Esophagus muscularis mucosa (tissue), 3 donors: ENCODE data around the gene ABI3.

Source experiments
- POLR2A ChIP-seq: fragments of 450-650 bp; IDR thresholded peaks from one replicate; pipeline ENCODE4 v1.6.1; 2017; ENCODE audit warnings: antibody characterized with exemption, moderate library complexity, mild to moderate bottlenecking, low read depth
- POLR2AphosphoS5 ChIP-seq, 2 donors: sonication (generic); formaldehyde crosslinking; IDR thresholded peaks; one replicate each; pipeline ENCODE4 v1.6.1; 2017; ENCODE audit warnings: antibody characterized with exemption in 2 of 2
- TF ChIP-seq, protein P1 (sequence below), 3 experiments: fragments of 200-600 bp in 2 of 3; fragments of 450-650 bp in 1 of 3; sonication (generic) in 2 of 3; IDR thresholded peaks; one replicate each; pipeline ENCODE4 v1.5.1; 2017 to 2019; ENCODE audit warnings: antibody characterized with exemption in 3 of 3, mild to moderate bottlenecking in 2 of 3, moderate library complexity in 1 of 3

DNA sequence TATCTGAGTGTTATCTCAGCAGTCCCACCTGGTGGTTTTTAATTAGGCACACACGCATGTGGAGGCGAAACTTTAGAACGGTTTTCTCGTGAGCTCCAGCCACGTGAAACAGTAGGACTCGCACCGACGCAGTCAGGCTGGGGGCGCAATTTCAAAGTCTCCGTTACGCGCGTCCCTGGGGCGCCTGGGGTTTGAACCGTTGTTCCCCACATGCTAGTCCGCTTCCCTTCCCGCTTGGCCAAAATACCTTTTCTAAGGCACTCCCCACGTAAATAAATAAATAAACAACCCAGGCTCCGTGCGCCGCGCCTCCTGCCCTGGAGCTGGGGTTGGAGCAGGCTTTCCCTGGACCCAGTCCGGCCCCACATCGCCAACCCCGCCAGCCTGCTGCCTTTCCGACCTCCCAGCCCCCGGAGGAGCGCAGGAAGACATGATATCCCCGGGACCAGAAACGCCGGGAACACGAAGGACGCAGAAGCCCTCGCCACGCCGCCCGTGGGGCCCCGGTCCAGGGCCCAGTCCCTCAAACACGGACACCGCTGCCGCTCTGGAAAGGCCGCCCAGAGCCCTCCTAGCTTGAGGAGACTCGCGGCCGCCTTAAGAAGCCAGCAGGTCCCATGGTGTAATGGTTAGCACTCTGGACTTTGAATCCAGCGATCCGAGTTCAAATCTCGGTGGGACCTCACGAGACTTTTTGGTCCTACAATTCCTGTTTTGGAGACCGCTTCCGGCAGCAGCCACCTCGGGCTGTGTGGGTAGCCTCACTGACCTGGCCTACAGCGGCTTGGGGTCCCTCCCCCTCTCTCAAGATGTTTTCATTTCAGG, 18.4 kb upstream of the ABI3 start:
- TF ChIP-seq, protein P1, sequence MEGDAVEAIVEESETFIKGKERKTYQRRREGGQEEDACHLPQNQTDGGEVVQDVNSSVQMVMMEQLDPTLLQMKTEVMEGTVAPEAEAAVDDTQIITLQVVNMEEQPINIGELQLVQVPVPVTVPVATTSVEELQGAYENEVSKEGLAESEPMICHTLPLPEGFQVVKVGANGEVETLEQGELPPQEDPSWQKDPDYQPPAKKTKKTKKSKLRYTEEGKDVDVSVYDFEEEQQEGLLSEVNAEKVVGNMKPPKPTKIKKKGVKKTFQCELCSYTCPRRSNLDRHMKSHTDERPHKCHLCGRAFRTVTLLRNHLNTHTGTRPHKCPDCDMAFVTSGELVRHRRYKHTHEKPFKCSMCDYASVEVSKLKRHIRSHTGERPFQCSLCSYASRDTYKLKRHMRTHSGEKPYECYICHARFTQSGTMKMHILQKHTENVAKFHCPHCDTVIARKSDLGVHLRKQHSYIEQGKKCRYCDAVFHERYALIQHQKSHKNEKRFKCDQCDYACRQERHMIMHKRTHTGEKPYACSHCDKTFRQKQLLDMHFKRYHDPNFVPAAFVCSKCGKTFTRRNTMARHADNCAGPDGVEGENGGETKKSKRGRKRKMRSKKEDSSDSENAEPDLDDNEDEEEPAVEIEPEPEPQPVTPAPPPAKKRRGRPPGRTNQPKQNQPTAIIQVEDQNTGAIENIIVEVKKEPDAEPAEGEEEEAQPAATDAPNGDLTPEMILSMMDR (IDR thresholded peaks at IDR 0.05): peak; percentile 26 to 41 (median 29)
- TF ChIP-seq POLR2AphosphoS5 (IDR thresholded peaks at IDR 0.05): peak; percentile 43 to 57
- peak; percentile 8 for TF ChIP-seq POLR2A
